Measurements from ENCODE around the gene CDH26.

Gene CDH26

GRCh38 chr20:59961423-59961822 lies 3.2 kb downstream of the CDH26 start:
- no peak overlapping the region for H3K27ac ChIP-seq
- DNase-seq, result no peak
- no peaks in the 10 kb centered on the region for H3K27me3 ChIP-seq (ENCODE audit: insufficient read depth, low read depth, severe bottlenecking)
- no peak overlapping the region for H3K4me3 ChIP-seq (ENCODE audit: low read depth, low read length)
- H3K36me3 ChIP-seq, result no peaks in the 10 kb centered on the region
- no peaks in the 10 kb centered on the region for H3K9me3 ChIP-seq (ENCODE audit: severe bottlenecking)
- TF ChIP-seq CTCF (IDR thresholded peaks at IDR 0.05; ENCODE audit: low read depth, low read length), result no peak

GRCh38 chr20:59962155-59962554 lies 3.9 kb downstream of the CDH26 start:
- no peaks in the 10 kb centered on the region for H3K36me3 ChIP-seq
- no peaks in the 10 kb centered on the region for H3K9me3 ChIP-seq (ENCODE audit: severe bottlenecking)
- H3K4me3 ChIP-seq (ENCODE audit: low read depth, low read length), result no peak overlapping the region
- no peak for DNase-seq
- no peak for TF ChIP-seq CTCF (IDR thresholded peaks at IDR 0.05; ENCODE audit: low read depth, low read length)
- no peak overlapping the region for H3K27ac ChIP-seq
- no peaks in the 10 kb centered on the region for H3K27me3 ChIP-seq (ENCODE audit: insufficient read depth, low read depth, severe bottlenecking)

GRCh38 chr20:59966428-59966827 lies 8.2 kb downstream of the CDH26 start:
- Histone ChIP-seq H3K27me3 (ENCODE audit: insufficient read depth, low read depth, severe bottlenecking) (no peaks in the 10 kb centered on the region), H3K27ac (no peak overlapping the region), H3K36me3 (no peaks in the 10 kb centered on the region), H3K4me3 (ENCODE audit: low read depth, low read length) (no peak overlapping the region), H3K9me3 (ENCODE audit: severe bottlenecking) (no peaks in the 10 kb centered on the region)
- no peak for DNase-seq
- TF ChIP-seq CTCF (IDR thresholded peaks at IDR 0.05; ENCODE audit: low read depth, low read length), result no peak

DNA sequence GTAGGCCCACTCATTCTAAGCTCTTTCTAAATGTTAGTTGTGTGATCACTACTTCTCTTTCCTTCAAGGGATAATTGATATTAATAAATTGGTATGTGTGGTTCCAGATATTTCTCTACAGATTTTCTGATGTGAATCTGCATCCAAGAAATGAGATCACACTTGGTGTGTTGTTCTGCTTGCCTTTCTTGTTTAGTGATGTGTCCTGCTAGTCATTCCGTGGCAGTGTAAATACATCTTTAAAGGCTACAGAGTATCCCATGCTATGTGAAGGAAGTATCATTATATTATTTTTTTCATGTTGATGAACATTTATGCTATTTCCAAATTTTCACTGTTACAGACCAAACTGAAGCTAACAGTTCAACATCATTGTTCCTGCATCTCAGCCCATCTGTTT lies 13.2 kb downstream of the CDH26 start:
- Histone ChIP-seq H3K27ac (no peak overlapping the region), H3K27me3 (ENCODE audit: insufficient read depth, low read depth, severe bottlenecking) (no peaks in the 10 kb centered on the region), H3K4me3 (ENCODE audit: low read depth, low read length) (no peak overlapping the region), H3K36me3 (no peaks in the 10 kb centered on the region), H3K9me3 (ENCODE audit: severe bottlenecking) (peaks cover 3% of the 10 kb centered on the region)
- no peak for DNase-seq
- TF ChIP-seq CTCF (IDR thresholded peaks at IDR 0.05; ENCODE audit: low read depth, low read length), result no peak

- H3K27ac ChIP-seq, result no peak overlapping the region
- no peak for DNase-seq
- no peaks in the 10 kb centered on the region for H3K27me3 ChIP-seq (ENCODE audit: insufficient read depth, low read depth, severe bottlenecking)
- no peak for TF ChIP-seq CTCF (IDR thresholded peaks at IDR 0.05; ENCODE audit: low read depth, low read length)
- H3K36me3 ChIP-seq, result no peaks in the 10 kb centered on the region
- H3K4me3 ChIP-seq (ENCODE audit: low read depth, low read length), result no peak overlapping the region
- peaks cover 3% of the 10 kb centered on the region for H3K9me3 ChIP-seq (ENCODE audit: severe bottlenecking)
These were observed 14.0 kb downstream of the CDH26 start for GRCh38 chr20:59972037-59972801.
